ENCODE results near the gene SLX4IP. TPM values are rescaled to one million over a fixed set of nuclear protein-coding genes. Genes with fewer than 3 reads are reported as not detected.

Gene SLX4IP
- total RNA-seq, 1 donor from 2014 or later: 2.8 TPM

DNA sequence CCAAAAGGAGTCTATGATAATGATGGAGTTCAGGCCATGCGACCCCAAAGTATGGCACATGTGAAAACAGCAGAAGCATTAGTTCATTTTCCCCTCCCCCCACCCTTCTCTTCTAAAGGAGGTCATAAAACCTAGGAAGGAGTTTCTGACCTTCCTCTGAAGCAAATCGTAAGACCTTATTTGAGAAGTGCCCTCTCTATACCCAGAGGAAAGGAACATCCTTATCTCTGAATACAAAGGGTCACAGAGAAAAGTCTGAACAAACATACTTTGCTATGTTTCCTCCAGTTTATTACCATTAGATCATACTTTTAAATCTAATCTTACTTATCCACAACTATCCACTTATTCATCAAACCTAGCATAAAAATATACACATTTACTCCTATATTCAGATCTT lies 48.6 kb downstream of the SLX4IP start:
- DNase-seq (ENCODE audit: missing footprints): no peak
- intact Hi-C loops (cut with DNase I): no loop called here
- ATAC-seq: no peak

DNA sequence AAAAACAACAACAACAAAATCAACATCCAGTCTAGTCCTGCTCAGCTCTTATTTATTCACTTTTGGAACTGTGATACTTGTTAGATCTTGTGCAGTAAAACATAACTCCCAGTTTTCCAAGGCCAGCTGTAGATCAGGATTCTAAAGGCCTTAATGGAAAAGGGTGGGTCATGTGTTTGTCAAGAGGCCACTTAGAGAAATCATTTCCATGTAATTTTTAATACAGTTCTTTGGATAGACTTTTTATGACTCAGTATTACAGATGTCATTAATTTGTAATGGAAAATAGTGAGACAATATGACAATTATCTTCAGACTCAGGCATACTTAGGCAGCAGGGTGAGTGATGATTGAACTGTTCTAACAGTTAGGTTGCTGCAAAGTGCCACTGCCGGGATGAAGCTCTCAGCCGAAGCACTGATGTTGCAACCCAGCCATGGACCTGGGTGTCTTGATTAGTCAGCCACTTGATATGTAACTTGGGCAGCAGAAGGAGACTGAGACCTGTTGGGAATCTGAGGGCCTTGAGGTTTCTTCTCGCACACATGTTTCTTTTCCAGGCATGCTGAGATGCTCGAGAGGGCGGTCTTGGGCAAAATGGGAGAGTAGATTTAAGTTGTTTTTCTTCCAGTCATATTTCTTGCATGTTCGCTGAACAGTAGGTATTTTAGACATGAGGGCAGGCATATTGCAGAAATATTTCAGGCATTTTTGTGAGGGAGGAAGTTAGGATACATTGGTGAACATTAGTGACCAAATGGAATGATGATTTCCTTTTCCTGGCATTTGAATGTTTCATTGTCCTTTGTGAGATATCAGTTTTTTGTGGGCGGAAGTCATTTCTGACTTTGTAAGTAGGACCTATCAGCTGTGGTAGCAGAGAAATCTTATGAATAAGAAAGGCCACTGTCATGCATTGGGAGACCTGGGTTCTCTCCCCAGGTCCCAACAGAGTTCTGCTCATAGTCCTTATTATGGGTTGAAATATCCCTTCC lies 52.3 kb downstream of the SLX4IP start:
- no peak for DNase-seq (ENCODE audit: missing footprints)
- intact Hi-C loops (cut with DNase I): no loop called here
- ATAC-seq: no peak

- DNase-seq (ENCODE audit: missing footprints) (no peak), ATAC-seq (no peak)
- intact Hi-C loops (cut with DNase I): no loop called here
These were observed 53.4 kb downstream of the SLX4IP start for GRCh38 chr20:10488534-10488933.

- no peak for ATAC-seq
- intact Hi-C loops (cut with DNase I): no loop called here
- no peak for DNase-seq (ENCODE audit: missing footprints)
These were observed 54.7 kb downstream of the SLX4IP start for GRCh38 chr20:10489853-10490252.

DNA sequence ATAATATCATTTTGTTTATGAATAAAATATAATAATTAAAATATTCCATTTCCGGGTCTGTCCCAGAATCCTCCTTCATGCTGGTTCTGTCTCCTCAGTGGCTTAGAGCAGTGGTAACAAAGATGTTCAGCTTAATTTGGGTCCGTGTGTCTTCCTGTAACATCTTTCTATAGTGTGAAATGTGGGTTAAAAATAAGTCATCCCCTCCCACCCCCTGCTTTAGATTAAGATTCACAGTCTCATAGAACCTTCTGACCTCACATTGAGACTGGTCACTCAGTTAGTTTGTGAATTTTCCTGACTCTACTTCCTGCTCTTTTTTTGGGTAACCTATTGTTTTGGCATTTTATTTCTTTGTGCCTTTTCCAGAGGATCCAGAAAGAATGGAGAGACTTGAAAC lies 55.2 kb downstream of the SLX4IP start:
- DNase-seq (ENCODE audit: missing footprints): no peak
- intact Hi-C loops (cut with DNase I): no loop called here
- ATAC-seq: no peak

DNA sequence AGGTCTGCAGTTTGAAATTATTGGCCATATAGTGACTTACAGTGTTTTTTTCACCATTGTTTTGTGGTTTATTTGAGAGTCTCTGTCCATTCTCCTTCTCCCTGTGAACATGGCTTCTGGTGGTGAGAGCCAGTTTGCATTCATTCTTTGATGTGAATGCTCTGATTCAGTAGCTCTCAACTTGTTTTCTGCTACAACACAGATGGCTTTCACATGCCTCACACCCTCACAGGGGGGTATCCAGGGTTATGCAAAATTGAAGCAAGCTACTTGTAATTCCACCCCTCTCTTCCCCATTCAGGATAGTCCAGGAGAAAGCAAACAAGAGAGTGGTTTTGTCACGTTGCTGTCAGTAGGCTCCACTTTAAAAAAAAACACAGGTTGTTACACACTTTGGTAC lies 55.6 kb downstream of the SLX4IP start:
- DNase-seq (ENCODE audit: missing footprints) (no peak), ATAC-seq (no peak)
- intact Hi-C loops (cut with DNase I): no loop called here

GRCh38 chr20:10492065-10492464 lies 57.0 kb downstream of the SLX4IP start:
- DNase-seq (ENCODE audit: missing footprints) (no peak), ATAC-seq (no peak)
- intact Hi-C loops (cut with DNase I): no loop called here

GRCh38 chr20:10492844-10493243 lies 57.7 kb downstream of the SLX4IP start:
- DNase-seq (ENCODE audit: missing footprints): no peak
- intact Hi-C loops (cut with DNase I): no loop called here
- ATAC-seq: no peak

DNA sequence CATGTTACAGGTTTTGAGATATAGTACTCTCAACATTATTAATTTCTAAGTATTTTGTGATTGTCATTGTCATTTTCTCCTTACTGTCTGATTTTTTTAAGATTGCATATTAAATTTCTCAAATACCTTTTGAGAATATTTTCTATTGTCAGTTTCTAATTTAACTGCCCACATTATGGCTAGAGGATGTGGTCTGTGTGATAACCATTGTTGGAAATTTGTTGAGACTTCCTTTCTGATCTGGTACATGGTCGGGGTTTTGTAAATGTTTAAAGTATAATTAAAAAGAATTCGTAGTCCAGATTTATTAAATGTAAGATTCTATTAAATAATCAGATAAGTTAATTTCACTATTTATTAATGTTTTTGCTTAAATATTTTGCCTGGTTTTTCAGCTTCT lies 60.1 kb downstream of the SLX4IP start:
- ATAC-seq: no peak
- no peak for DNase-seq (ENCODE audit: missing footprints)
- intact Hi-C loops (cut with DNase I): no loop called here

DNA sequence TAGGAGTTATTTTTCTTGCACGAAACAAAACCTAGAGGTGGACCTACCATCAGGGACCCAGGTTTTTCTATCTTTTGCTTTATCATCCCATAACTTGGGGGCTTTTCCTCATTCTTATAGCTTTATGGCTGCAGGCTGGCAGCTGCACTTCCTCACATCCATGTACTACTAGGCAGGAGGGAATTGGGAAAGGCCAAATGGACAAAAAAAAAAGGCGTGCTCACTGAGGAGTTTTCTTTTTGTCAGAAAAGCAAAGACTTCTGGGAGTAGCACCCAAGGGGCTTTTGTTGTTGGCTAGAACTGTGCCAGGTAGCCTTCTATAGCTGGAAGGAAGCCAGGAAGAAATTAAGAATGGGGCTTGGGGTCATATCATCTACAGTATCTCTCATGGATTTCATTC lies 61.4 kb downstream of the SLX4IP start:
- intact Hi-C loops (cut with DNase I): no loop called here
- DNase-seq (ENCODE audit: missing footprints) (no peak), ATAC-seq (no peak)

DNA sequence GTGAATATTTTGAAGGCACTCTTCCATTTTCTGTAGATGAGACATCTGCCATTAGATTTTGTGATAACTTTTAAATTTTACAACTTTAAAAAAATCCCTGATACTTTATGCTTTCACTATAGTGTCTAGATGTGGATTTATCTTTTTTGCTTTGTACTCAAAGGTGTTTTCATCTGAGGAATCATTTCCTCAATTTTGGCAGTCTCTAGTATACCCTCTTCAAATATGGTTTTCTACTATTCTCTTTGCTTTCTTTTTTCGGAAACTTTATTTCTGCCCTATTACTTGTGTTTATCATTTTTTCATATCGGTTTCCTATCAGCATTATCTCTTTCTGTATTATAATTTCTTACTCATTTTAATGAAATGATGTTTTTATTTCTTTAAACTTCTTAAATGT lies 62.2 kb downstream of the SLX4IP start:
- DNase-seq (ENCODE audit: missing footprints): no peak
- intact Hi-C loops (cut with DNase I): no loop called here
- no peak for ATAC-seq

GRCh38 chr20:10497791-10498190 lies 62.7 kb downstream of the SLX4IP start:
- intact Hi-C loops (cut with DNase I): no loop called here
- DNase-seq (ENCODE audit: missing footprints) (no peak), ATAC-seq (no peak)

DNA sequence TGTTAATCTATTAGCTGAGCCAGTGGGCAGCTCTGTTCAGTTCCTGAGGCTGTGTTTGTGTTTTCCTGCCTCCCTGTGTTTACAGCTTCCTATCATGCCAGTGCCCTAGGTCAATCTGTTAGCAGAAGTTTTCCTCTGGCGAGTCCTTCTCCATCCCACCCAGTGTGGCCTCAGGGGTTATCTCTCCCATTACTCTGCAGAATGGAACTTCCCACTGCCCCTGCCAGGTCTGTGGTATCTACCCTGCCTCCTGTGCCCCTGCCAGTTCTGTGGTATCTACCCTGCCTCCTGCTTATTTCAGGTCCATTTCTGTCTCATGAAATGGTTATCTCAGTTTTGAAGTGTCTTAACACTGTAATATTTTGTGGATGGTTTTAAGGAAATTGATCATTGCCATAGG lies 63.1 kb downstream of the SLX4IP start:
- intact Hi-C loops (cut with DNase I): no loop called here
- ATAC-seq (no peak), DNase-seq (ENCODE audit: missing footprints) (no peak)

DNA sequence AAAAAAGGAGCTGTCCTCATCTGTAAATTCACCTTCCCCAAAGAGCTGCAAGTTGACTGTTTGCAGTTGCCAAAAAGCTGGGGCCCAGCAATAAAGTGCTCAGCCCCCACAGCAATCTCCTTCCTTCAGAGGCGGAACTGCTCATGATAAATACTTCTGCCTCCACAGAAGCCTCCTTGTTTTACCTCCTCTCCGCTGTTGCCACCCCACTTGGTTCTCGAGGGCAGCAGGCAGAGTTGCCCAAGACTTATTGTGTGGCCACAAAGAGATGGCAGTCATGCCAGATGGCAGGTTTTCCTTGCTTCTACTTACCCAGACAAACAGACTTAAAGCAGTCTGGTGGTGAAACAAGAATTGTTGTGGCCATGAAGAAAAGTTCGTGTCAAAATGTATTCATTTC lies 66.3 kb downstream of the SLX4IP start:
- intact Hi-C loops (cut with DNase I): no loop called here
- ATAC-seq (no peak), DNase-seq (ENCODE audit: missing footprints) (no peak)

GRCh38 chr20:10502098-10502526 lies 67.0 kb downstream of the SLX4IP start:
- DNase-seq (ENCODE audit: missing footprints) (no peak), ATAC-seq (no peak)
- intact Hi-C loops (cut with DNase I): no loop called here

DNA sequence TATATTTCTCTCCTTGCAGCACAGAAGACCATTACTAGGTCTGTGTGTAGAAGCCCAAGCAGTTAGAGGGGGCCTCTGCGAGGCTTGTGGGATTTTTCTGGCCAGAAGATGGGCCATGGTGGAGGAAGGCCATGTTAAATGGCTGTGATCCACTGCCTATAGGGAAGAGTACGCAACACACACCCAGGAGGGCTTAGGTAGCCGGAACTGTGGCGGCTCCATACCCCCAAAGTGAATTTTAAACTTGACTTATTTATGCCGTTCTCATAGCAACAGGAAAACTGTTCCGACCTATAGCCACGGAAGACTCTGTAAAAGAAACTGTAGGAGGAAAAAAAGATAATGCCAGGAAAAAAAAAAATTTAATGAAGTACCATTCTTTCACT lies 69.5 kb downstream of the SLX4IP start:
- intact Hi-C loops (cut with DNase I): no loop called here
- DNase-seq (ENCODE audit: missing footprints) (no peak), ATAC-seq (no peak)

GRCh38 chr20:10504994-10505730 lies 70.1 kb downstream of the SLX4IP start:
- ATAC-seq: peak; percentile 82
- DNase-seq (ENCODE audit: missing footprints): no peak
- intact Hi-C loops (cut with DNase I): no loop called here

DNA sequence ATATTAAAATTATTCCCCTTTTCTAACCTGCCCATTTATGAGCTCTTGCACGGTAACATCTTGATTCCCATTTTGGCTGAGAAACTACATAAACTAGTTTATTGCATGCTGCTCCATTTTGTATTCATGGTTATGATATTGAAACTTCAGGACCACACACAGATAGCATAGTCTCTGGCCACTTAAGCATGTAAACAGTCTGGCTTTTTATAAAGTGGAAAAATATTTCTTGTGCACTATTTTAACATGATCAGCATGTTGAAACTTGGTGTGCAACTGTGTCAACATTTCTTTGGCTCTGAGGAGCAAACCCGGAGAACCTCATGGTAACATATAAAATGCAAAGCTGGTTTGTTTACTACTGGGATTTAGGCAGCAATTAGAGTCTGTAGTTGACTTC lies 70.7 kb downstream of the SLX4IP start:
- no peak for ATAC-seq
- intact Hi-C loops (cut with DNase I): no loop called here

DNA sequence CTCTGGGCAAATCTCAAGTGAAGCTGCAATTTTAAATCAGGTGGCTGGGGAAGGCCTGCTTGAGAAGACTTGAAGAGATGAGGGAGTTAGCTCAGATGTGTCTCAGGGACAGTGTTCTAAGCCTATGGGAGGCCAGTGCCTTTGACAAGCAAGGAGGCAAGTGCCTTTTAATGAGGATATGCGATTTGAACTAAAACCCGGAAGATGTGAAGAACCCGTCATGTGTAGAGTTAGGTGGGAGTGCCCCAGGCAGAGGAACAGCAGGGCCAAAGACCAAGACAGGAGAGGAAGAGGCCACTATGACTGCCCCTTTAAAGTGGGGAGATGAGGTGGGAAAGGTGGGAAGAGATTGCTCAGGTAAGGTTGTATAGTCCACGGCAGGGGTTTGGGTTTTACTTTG lies 71.9 kb downstream of the SLX4IP start:
- intact Hi-C loops (cut with DNase I): no loop called here
- DNase-seq (ENCODE audit: missing footprints): no peak
- ATAC-seq: no peak

More for the DNA sequence above, 70.7 kb downstream of the SLX4IP start:
- DNase-seq (ENCODE audit: missing footprints): no peak

- intact Hi-C loops (cut with DNase I): no loop called here
- no peak for DNase-seq (ENCODE audit: missing footprints)
- no peak for ATAC-seq
These were observed 73.0 kb downstream of the SLX4IP start for GRCh38 chr20:10508060-10508459.
